HuH-7 (cell line): Measurements from ENCODE around the gene PSENEN.

Experiments
- DNase-seq: peaks from one replicate; pipeline ENCODE4 v3.0.0; 2011; ENCODE audit warnings: low spot score

The PSENEN gene

GRCh38 chr19:35733180-35734125 is 12.0 kb upstream of the PSENEN start:
- DNase-seq: no peak

GRCh38 chr19:35734273-35734672 is 11.2 kb upstream of the PSENEN start:
- DNase-seq: no peak

DNA sequence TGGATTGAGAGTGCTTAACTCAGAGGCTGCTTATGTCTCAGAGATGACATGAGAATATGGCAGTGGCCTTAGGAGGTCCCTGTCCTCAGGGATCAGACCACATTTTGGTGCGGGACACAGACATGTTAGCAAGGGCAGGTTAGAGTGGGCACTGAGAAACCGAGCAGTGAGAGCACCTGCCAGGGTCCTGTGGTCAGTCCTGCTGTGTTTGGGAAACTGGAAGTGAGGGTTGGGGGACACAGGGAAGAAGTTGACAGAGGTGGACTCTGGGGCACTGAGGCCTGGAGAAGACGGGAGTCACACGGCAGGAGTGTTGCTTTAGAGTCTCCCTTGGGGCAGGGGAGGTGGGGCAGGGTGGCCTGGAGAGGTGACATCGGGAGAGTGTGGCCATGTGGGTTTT is 10.6 kb upstream of the PSENEN start:
- DNase-seq: no peak

GRCh38 chr19:35736913-35737886 is 8.3 kb upstream of the PSENEN start:
- DNase-seq: peak; percentile 67

- no peak for DNase-seq
Measured at GRCh38 chr19:35738021-35738886, 7.2 kb upstream of the PSENEN start.

DNA sequence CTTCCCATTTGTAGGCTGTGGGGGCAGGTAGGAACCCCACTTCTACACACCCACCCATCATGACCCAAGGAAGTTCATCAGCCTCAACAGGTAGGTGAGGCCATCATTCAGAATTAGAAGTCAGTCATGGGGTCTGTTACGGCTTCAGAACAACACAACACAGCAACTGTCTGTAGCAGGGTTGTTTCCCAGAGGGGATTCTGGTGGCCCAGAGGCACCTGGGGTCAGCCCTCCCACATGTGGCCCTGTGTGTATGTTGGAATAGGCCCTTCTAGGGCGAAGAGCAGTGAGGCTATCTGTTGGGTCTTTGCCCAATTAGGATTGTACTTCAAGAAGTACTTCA is 6.6 kb upstream of the PSENEN start:
- no peak for DNase-seq

DNA sequence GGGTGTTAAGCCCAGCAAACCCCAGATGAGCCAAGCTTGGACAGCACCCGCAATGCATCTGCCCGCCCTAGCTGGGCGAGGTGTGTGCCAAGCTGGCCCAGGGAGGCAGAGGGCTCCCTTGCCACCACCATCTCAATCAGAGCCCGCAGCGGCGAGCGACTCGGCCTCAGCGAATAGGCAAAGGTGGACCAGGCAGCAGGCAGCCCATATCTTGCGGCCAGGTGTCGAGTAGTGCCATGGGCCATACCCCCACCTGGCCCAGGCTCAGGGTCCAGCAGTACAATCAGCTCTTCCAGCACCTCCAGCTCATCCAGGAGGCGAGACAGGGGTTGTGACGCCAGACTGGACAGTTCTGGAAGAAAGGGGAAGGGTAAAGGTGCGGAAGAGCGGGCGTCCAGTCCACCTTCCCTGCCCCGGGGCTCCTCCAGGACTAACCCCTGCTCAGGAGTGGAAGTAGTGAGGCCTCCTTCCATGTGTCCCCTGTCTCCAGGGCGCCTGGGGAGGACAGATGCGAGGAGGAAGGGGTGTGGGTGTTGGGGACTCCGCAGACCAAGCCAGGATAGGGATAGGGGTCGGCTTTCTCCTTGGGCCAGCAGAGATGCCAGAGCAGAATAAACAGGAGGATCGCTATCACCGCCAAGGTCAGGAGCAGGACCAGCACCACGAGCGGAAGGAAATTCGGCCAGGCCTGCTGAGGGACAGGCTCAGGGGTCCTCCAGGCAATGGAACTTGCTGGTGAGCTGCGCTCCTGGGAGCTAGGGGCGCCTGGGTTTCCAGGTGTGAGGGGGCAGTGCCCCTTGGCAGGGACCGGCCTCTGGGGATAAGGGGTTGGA is 6.0 kb upstream of the PSENEN start:
- DNase-seq: no peak

DNA sequence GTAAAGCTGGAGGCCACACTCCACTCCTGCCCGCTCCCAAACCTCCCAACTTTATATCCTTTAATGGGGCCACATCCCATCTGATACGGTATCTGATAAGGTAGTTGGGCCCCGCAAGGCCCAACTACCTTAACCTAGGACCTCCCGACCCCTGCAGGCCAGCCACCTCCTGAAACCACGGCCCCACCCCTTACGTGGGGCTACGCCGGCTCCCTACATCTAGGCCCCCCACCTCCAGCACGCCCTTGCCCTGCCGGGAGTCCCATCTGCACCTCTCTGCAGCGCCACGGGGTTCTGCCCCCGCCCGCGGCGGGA is 5.4 kb upstream of the PSENEN start:
- no peak for DNase-seq

GRCh38 chr19:35740423-35741202 is 4.8 kb upstream of the PSENEN start:
- DNase-seq: peak; percentile 100

DNA sequence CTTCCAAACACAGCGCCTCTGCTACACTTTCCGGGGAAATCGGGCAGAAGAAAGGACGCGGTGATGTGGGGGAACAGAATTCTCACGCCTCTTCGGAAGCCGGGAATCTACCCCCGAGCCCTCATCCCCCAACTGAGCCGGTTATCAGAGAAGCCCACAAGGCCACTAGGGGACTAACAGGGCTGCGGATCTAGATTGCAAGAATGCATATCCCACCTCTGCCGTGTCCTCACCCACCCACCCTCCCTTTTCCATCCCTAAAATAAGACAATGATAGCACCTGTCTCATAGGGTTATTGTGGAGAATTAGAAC is 4.3 kb upstream of the PSENEN start:
- no peak for DNase-seq

DNA sequence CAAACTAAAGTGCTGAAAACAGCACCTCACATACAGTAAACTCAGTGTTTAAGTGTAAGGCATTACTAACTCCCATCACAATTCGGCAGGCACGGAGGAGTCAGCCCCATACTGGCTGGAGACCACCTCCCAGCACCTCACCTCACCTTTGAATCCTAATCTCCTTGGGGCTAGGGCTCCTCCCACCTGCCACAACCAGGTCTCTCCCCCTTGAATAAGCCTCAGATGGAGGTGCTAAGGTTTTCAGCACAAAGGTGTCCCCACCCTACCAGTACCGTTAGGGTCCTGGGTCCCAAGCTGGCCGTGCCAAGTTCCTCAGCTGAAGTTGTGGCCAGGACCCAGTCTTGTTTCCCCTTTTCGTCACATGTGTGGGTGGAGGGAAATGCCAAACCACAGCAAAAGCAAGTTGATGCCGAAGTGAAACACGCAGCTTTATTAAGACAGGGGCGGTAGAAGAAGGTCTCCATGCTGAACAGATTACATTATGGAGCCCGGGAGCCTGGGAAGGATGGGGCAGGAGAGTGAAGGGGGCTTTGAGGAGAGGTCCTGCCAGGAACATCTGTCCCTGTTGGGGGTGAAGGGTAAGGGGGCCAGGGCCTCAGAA is 3.2 kb upstream of the PSENEN start, which contains the start of gene IGFLR1:
TSS of gene IGFLR1 (minus strand) at position 332 of the 604 bp plus-strand sequence. CDS start 1,272 bp downstream, outside the sequence.
- DNase-seq: no peak

DNA sequence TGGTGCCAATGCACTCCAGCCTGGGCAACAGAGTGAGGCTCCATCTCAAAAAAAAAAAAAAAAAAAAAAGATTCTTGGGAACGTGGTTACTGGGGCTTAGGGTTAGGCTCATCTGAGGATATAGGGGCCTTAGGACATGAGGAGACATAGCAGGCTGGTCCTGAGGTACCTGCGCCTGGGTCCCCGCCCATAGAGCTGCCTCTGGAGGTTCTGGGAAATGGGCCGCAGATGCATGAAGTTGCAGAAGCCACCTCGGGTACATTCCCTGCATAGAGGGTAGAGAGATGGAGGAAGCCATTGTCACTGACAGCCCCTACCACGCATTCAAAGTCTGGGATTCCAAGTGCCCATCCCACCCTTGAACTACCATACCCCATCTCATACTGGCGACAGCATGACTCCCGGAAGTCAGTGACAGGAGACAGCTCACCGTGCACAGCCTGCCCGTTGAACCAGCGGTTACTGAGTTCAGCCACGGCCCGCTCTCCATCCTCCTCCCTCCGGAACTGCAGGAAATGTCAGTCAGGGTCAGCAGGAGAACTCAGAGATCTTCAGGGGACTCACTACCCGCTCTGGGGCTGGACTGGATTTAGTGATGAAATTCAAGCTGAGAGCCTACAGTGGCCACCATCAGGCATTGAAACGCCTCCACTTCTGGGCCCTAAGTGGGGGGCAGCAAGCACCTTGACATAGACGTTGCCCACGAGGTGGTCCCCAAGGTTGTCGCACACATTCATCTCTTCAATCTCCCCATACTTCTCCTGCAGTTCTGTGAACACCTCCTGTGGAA is 1.6 kb upstream of the PSENEN start:
- DNase-seq: no peak

DNA sequence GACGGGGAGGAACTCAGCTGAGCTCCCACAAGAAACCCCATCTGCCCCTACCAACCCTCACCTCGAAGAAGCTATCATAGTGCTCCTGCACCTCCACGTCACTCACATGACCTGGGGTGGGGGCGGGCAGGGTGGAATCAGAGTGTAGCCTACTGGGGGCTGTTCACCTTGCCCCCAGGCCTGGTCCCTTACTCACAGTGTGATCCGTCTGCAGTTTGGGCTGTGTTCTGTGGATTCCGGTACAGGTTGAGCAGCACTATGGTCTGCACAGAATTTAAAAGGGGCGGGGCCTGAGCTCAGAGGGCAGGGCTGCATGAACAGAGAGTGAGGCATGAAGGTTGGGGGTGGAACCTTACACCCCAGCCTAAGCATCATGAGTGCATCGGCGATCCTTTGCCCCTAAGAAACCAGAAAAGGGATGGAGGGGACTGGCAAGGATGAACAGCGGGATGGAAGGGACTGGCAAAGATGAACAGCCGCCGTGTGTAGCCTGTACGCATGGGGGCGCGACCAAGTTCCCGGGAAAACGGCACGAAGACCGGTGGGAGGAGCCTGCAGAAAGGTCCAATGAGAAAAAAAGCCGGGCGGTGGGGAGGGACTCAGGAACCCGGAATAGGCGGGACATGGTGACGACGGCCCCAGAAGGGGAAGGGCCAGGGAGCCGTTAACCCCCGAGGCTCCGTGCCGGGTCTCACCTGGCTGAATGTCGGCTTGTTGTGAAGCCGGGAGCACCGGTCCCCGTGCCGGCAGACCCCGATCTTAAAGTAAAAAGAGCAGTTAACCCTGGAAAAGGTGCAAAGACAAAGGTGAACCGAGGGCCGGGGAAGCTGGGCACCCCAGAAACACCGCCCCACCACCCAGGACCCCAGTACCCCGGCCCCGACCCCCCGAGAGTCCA is 772 bp upstream of the PSENEN start:
- peak; percentile 87 for DNase-seq

GRCh38 chr19:35746087-35746462 is 624 bp downstream of the PSENEN start:
- DNase-seq: no peak

DNA sequence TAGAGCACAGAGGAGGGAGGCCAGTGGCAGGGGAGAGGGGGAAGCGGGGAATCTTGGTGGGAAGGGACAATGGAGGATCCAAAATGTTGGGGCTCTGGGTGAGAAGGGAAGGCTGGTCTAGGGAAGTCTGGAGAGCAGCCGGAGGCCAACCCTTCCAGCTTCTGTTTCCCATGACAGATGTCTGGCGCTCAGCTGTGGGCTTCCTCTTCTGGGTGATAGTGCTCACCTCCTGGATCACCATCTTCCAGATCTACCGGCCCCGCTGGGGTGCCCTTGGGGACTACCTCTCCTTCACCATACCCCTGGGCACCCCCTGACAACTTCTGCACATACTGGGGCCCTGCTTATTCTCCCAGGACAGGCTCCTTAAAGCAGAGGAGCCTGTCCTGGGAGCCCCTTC is 1.1 kb downstream of the PSENEN start:
- no peak for DNase-seq

- DNase-seq: peak; percentile 98
Measured at GRCh38 chr19:35748106-35749020, 2.9 kb downstream of the PSENEN start, which contains the start of gene LIN37. LIN37 (plus strand) TSS chr19:35748576; CDS start chr19:35748725, 149 bp downstream.

- no peak for DNase-seq
Measured at GRCh38 chr19:35750167-35750566, 4.7 kb downstream of the PSENEN start.
